ENCODE measurements around the gene DENND4B. TPM values are rescaled to one million over a fixed set of nuclear protein-coding genes. Genes with fewer than 3 reads are reported as not detected.
"Not testable (repeated sequence)": the region's sequence is repeated elsewhere in the genome, so short reads cannot be mapped to it uniquely, and the experiment has no call there.

DENND4B gene
- total and polyA plus RNA-seq, 2 of the 4 experiments (the other 2 are of a cell fraction) = 1.8 to 25.2 TPM

DNA sequence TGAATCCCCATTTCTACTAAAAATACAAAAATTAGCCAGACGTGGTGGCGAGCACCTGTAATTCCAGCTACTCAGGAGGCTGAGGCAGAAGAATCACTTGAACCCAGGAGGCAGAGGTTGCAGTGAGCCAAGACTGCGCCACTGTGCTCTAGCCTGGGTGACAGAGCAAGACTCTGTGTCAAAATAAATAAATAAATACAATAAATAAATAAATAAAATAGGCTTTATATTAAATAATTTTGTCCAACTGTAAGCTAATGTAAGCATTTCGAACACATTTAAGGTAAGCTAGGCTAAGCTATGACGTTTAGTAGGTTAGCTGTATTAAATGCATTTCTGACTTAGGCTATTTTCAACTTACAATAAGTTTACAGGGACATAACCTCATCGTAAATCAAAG lies 36.0 kb downstream of the DENND4B start:
- Histone ChIP-seq H4K20me1 (ENCODE audit: insufficient read depth, low read length) (peaks cover 56% of the 10 kb centered on the region), H3K79me1 (ENCODE audit: low read depth in 1 of 2, low read length in 2 of 2) (peaks cover 15 to 66% of the 10 kb centered on the region in 2 experiments)
- H4K8ac ChIP-seq (ENCODE audit: low read depth in 2 of 2, low read length in 2 of 2); H2AK5ac ChIP-seq (ENCODE audit: low read depth, low read length); in situ Hi-C loops (cut with MboI; ENCODE audit: low sequenced_read_pairs); H3K4me3 ChIP-seq (ENCODE audit: insufficient read depth, low read depth, low read length); H3K9me3 ChIP-seq (ENCODE audit: control insufficient read depth, insufficient read depth, low read length); H2AK9ac ChIP-seq (replicated peaks; ENCODE audit: low read depth, low read length, poor library complexity); H3K9me1 ChIP-seq (ENCODE audit: insufficient read depth, low read length); H3K27me3 ChIP-seq (ENCODE audit: control insufficient read depth, insufficient read depth, low read length); H3K4ac ChIP-seq (ENCODE audit: low read depth, low read length); POLR2A ChIA-PET (ENCODE audit: unreplicated experiment); H2BK15ac ChIP-seq (ENCODE audit: low read depth, low read length); H3K18ac ChIP-seq (ENCODE audit: low read depth, low read length); H3K36me3 ChIP-seq (ENCODE audit: control insufficient read depth, insufficient read depth, low read length); H2BK20ac ChIP-seq (ENCODE audit: low read depth, low read length); H2AFZ ChIP-seq (replicated peaks; ENCODE audit: low read length, poor library complexity); H3K4me2 ChIP-seq (ENCODE audit: low read depth, low read length); H2BK120ac ChIP-seq (ENCODE audit: low read depth, low read length); H3K9ac ChIP-seq (ENCODE audit: low read depth, low read length); H2BK5ac ChIP-seq (ENCODE audit: low read depth, low read length, poor library complexity, severe bottlenecking); BruUV-seq (replicated peaks); H3K27ac ChIP-seq (ENCODE audit: insufficient read depth, low read length); H3K4me1 ChIP-seq (ENCODE audit: control insufficient read depth, insufficient read depth, low read length); ATAC-seq (ENCODE audit: low read depth); DNase-seq; H3K56ac ChIP-seq (ENCODE audit: extremely low read depth, insufficient read depth, low read length); H4K91ac ChIP-seq (ENCODE audit: insufficient read depth, low read depth, low read length); H4K5ac ChIP-seq (ENCODE audit: low read depth, low read length); H3K23ac ChIP-seq (ENCODE audit: low read depth, low read length); intact Hi-C loops (cut with micrococcal nuclease); H3K14ac ChIP-seq (replicated peaks; ENCODE audit: low read depth, low read length): not testable (repeated sequence)
- dilution Hi-C loops (cut with HindIII; ENCODE audit: low sequenced_read_pairs, unreplicated experiment) = loop anchor here (25.0 kb wide), 1 partner anchor 98 kb away; no protein-coding TSS in a partner anchor
- WGBS, 2 experiments (ENCODE audit: extremely low coverage in 2 of 2, insufficient read length in 1 of 2) = no CpG with 5 or more reads among the region's 6 CpGs
- CTCF ChIA-PET = interaction anchor here (0.8 to 1.0 kb wide), 2 partner anchors 10 to 11 kb away, joined by 3 read pairs; no protein-coding TSS in a partner anchor
